GM12878 (cell line): ENCODE data around the gene NKD1.
"Not testable (repeated sequence)": the region's sequence is repeated elsewhere in the genome, so short reads cannot be mapped to it uniquely, and the experiment has no call there.

Experiments used
- CEBPB ChIP-seq, 2 experiments: fragments of 150-350 bp in 1 of 2; IDR thresholded peaks; 2 replicates each; pipeline ENCODE4 v1.6.1; 2012 to 2014; ENCODE audit warnings: low read depth in 2 of 2, low read length in 2 of 2, borderline replicate concordance in 1 of 2, inconsistent platforms in 1 of 2
- EZH2 ChIP-seq: IDR thresholded peaks from 2 replicates; pipeline ENCODE4 v1.6.1; 2012; ENCODE audit warnings: low read depth, mild to moderate bottlenecking, control low read depth, inconsistent platforms, low read length, borderline replicate concordance; ENCODE audit not compliant: control insufficient read depth
- FOS ChIP-seq: IDR thresholded peaks from 3 replicates; pipeline ENCODE4 v1.6.1; 2011; ENCODE audit warnings: borderline replicate concordance; ENCODE audit not compliant: insufficient read length; ENCODE audit errors: extremely low read depth
- TF ChIP-seq, protein P1 (sequence below), 3 experiments: IDR thresholded peaks in 2 of 3; conservative IDR thresholded peaks in 1 of 3; 2 replicates each; pipeline ENCODE4 v1.5.1; 2011; ENCODE audit warnings: low read depth in 3 of 3, low read length in 3 of 3, mild to moderate bottlenecking in 3 of 3, control low read depth in 2 of 3, moderate library complexity in 2 of 3, inconsistent platforms in 1 of 3, mixed read lengths in 1 of 3; ENCODE audit not compliant: control insufficient read depth in 2 of 3, insufficient read depth in 1 of 3; ENCODE audit errors: extremely low read depth in 1 of 3

DNA sequence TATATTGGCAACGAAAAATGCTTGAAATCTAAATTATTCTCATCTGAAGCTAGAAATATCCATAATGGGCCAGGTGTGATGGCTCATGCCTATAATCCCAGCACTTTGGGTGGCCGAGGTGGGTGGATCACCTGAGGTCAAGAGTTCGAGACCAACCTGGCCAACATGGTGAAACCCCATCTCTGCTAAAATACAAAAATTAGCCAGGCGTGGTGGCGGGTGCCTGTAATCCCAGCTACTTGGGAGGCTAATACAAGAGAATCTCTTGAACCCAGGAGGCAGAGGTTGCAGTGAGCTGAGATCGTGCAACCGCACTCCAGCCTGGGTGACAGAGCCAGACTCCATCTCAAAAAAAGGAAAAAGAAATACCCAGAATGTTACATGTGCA lies 11.9 kb upstream of the NKD1 start:
- not testable (repeated sequence) for TF ChIP-seq CEBPB (IDR thresholded peaks at IDR 0.05; ENCODE audit: borderline replicate concordance in 1 of 2, low read depth in 2 of 2, low read length in 2 of 2); FOS; EZH2
- TF ChIP-seq, protein P1, sequence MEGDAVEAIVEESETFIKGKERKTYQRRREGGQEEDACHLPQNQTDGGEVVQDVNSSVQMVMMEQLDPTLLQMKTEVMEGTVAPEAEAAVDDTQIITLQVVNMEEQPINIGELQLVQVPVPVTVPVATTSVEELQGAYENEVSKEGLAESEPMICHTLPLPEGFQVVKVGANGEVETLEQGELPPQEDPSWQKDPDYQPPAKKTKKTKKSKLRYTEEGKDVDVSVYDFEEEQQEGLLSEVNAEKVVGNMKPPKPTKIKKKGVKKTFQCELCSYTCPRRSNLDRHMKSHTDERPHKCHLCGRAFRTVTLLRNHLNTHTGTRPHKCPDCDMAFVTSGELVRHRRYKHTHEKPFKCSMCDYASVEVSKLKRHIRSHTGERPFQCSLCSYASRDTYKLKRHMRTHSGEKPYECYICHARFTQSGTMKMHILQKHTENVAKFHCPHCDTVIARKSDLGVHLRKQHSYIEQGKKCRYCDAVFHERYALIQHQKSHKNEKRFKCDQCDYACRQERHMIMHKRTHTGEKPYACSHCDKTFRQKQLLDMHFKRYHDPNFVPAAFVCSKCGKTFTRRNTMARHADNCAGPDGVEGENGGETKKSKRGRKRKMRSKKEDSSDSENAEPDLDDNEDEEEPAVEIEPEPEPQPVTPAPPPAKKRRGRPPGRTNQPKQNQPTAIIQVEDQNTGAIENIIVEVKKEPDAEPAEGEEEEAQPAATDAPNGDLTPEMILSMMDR (IDR thresholded peaks at IDR 0.05 in 2 of 3, conservative IDR thresholded peaks at IDR 0.05 in 1 of 3; ENCODE audit: control insufficient read depth in 2 of 3, extremely low read depth in 1 of 3, insufficient read depth in 1 of 3, low read depth in 3 of 3, low read length in 3 of 3), result not testable (repeated sequence)
